HepG2 (cell line): ENCODE results near the gene NEDD8. TPM values are rescaled to one million over a fixed set of nuclear protein-coding genes. Genes with fewer than 3 reads are reported as not detected.

Experiments
- ATAC-seq: fragments of 200-7000 bp; cut with Tn5 transposase; 3 replicates; pipeline ENCODE4 v1.9.1; 2020; ENCODE audit warnings: mild to moderate bottlenecking, moderate library complexity
- BruUV-seq: library from RNA; stranded (reverse); fragments of 400-500 nt; replicated peaks from 2 replicates; lab custom pipeline; 2021; lab: Mats Ljungman, UMichigan
- CTCF ChIA-PET: fragments of 300-600 bp; formaldehyde crosslinking; extraction: SDS; loops from one replicate; lab custom pipeline; 2021; ENCODE audit warnings: low total read pairs, inconsistent platforms, low intra/inter-chr PET ratio; lab: Yijun Ruan, JAX
- POLR2A ChIA-PET: fragments of 350-600 bp; sonication (Branson Sonifier 250); formaldehyde crosslinking; loops from one replicate; lab custom pipeline; 2020; ENCODE audit warnings: antibody characterized with exemption, inconsistent platforms; lab: Yijun Ruan, JAX
- DNase-seq: peaks from one replicate; pipeline ENCODE4 v3.0.0-alpha.2; 2015; ENCODE audit warnings: low spot score
- FAIRE-seq: peaks from 3 replicates; lab custom pipeline; 2011; peaks lifted over from hg19 to GRCh38; lab: Jason Lieb, UNC
- H2AFZ ChIP-seq: one replicate; pipeline ENCODE4 v1.6.1; 2011; ENCODE audit warnings: low read length, inconsistent platforms
- H3K27ac ChIP-seq: fragments of 300-600 bp; 3 replicates; pipeline ENCODE4 v1.8.0; 2011; ENCODE audit warnings: mixed run types, mild to moderate bottlenecking, mixed read lengths, low read length, inconsistent platforms; ENCODE audit not compliant: insufficient read depth; ENCODE audit errors: extremely low read length
- H3K27me3 ChIP-seq, 2 experiments: fragments of 200-600 bp in 1 of 2; 2 replicates in 1 of 2; 3 replicates in 1 of 2; pipeline versions ENCODE4 v1.6.0 to v1.8.0; 2011; ENCODE audit warnings: low read length in 2 of 2, mild to moderate bottlenecking in 2 of 2, moderate library complexity in 2 of 2, inconsistent platforms in 1 of 2; ENCODE audit not compliant: insufficient read depth in 2 of 2, control insufficient read depth in 1 of 2
- H3K36me3 ChIP-seq, 2 experiments: fragments of 200-600 bp in 1 of 2; replicated peaks in 1 of 2; 2 replicates in 1 of 2; 3 replicates in 1 of 2; pipeline versions ENCODE4 v1.5.1 to v1.8.0; 2011; ENCODE audit warnings: low read length in 2 of 2, inconsistent platforms in 1 of 2; ENCODE audit not compliant: insufficient read depth in 2 of 2, control insufficient read depth in 1 of 2
- H3K4me1 ChIP-seq: 2 replicates; pipeline ENCODE4 v1.5.1; 2012; ENCODE audit warnings: low read length, inconsistent platforms; ENCODE audit not compliant: insufficient read depth
- H3K4me2 ChIP-seq: 2 replicates; pipeline ENCODE4 v1.6.0; 2011; ENCODE audit warnings: low read depth, low read length, inconsistent platforms
- H3K4me3 ChIP-seq, 3 experiments: fragments of 200-600 bp in 1 of 3; sonication (generic), shearing (Covaris generic) in 1 of 3; replicated peaks in 1 of 3; 2 replicates each; pipeline ENCODE4 v1.5.1; 2011 to 2016; ENCODE audit warnings: low read length in 3 of 3, inconsistent platforms in 2 of 3, low read depth in 2 of 3, mild to moderate bottlenecking in 2 of 3, control low read depth in 1 of 3, mixed read lengths in 1 of 3; ENCODE audit not compliant: insufficient read depth in 1 of 3
- H3K79me2 ChIP-seq: one replicate; pipeline ENCODE4 v1.6.1; 2011; ENCODE audit warnings: low read length, inconsistent platforms; ENCODE audit not compliant: insufficient read depth
- H3K9ac ChIP-seq: 2 replicates; pipeline ENCODE4 v1.6.0; 2011; ENCODE audit warnings: mild to moderate bottlenecking, low read depth, low read length, inconsistent platforms; ENCODE audit not compliant: insufficient read depth
- H3K9me3 ChIP-seq: 2 replicates; pipeline ENCODE4 v1.5.1; 2012; ENCODE audit warnings: mild to moderate bottlenecking, low read length
- H4K20me1 ChIP-seq: 2 replicates; pipeline ENCODE4 v1.6.0; 2011; ENCODE audit warnings: inconsistent platforms, mild to moderate bottlenecking, low read length, moderate library complexity; ENCODE audit not compliant: insufficient read depth
- CHCHD3 ChIP-seq: sonication (generic); formaldehyde crosslinking; IDR thresholded peaks from 2 replicates; pipeline ENCODE4 v1.8.0; 2022; ENCODE audit warnings: mild to moderate bottlenecking, missing genetic modification reagents, moderate library complexity
- GLI4 ChIP-seq: sonication (generic); formaldehyde crosslinking; IDR thresholded peaks from 2 replicates; pipeline ENCODE4 v1.5.1; 2020; ENCODE audit warnings: missing genetic modification reagents, mild to moderate bottlenecking, moderate library complexity, borderline replicate concordance
- IKZF4 ChIP-seq: sonication (generic); formaldehyde crosslinking; IDR thresholded peaks from 2 replicates; pipeline ENCODE4 v1.5.1; 2020; ENCODE audit warnings: borderline replicate concordance, mild to moderate bottlenecking, low read depth, missing genetic modification reagents; ENCODE audit errors: not compliant biosample characterization
- IRF2 ChIP-seq: IDR thresholded peaks from 2 replicates; pipeline ENCODE4 v1.6.1; 2018; ENCODE audit warnings: missing genetic modification reagents, missing compliant biosample characterization
- ISL2 ChIP-seq: sonication (generic); formaldehyde crosslinking; IDR thresholded peaks from 2 replicates; pipeline ENCODE4 v1.5.0; 2020; ENCODE audit warnings: missing genetic modification reagents
- PAX8 ChIP-seq: sonication (generic); formaldehyde crosslinking; IDR thresholded peaks from 2 replicates; pipeline ENCODE4 v1.8.0; 2022; ENCODE audit warnings: mild to moderate bottlenecking, missing genetic modification reagents, borderline replicate concordance
- SALL2 ChIP-seq: sonication (generic); formaldehyde crosslinking; IDR thresholded peaks from 2 replicates; pipeline ENCODE4 v1.8.1; 2023; ENCODE audit warnings: mild to moderate bottlenecking, missing genetic modification reagents, inconsistent platforms
- TBL1XR1 ChIP-seq: fragments of 150-350 bp; IDR thresholded peaks from 2 replicates; pipeline ENCODE4 v1.6.1; 2014; ENCODE audit warnings: borderline replicate concordance, low read length; ENCODE audit not compliant: partially characterized antibody
- ZBTB21 ChIP-seq: sonication (generic); formaldehyde crosslinking; IDR thresholded peaks from 2 replicates; pipeline ENCODE4 v1.4.0; 2020; ENCODE audit warnings: missing genetic modification reagents
- ZBTB4 ChIP-seq: sonication (generic); formaldehyde crosslinking; IDR thresholded peaks from 2 replicates; pipeline ENCODE4 v1.4.0; 2020; ENCODE audit warnings: missing genetic modification reagents, mild to moderate bottlenecking, borderline replicate concordance
- ZFP91 ChIP-seq: sonication (generic); formaldehyde crosslinking; IDR thresholded peaks from 2 replicates; pipeline ENCODE4 v1.9.0; 2022; ENCODE audit warnings: missing genetic modification reagents, mild to moderate bottlenecking, borderline replicate concordance
- ZNF17 ChIP-seq: sonication (generic); formaldehyde crosslinking; IDR thresholded peaks from 2 replicates; pipeline ENCODE4 v1.5.0; 2020; ENCODE audit warnings: mild to moderate bottlenecking, missing genetic modification reagents
- ZNF20 ChIP-seq: sonication (generic); formaldehyde crosslinking; IDR thresholded peaks from 2 replicates; pipeline ENCODE4 v1.4.0; 2020; ENCODE audit warnings: mild to moderate bottlenecking, moderate library complexity, missing genetic modification reagents
- ZNF275 ChIP-seq: sonication (generic); formaldehyde crosslinking; IDR thresholded peaks from 2 replicates; pipeline ENCODE4 v1.8.0; 2022; ENCODE audit warnings: missing genetic modification reagents, mild to moderate bottlenecking, inconsistent platforms, borderline replicate concordance
- ZNF670 ChIP-seq: sonication (generic); formaldehyde crosslinking; IDR thresholded peaks from 2 replicates; pipeline ENCODE4 v1.8.0; 2022; ENCODE audit warnings: mild to moderate bottlenecking, missing genetic modification reagents, borderline replicate concordance
- ZNF773 ChIP-seq: sonication (generic); formaldehyde crosslinking; IDR thresholded peaks from 2 replicates; pipeline ENCODE4 v1.4.0; 2020; ENCODE audit warnings: missing genetic modification reagents, borderline replicate concordance
- WGBS: methylation state at CpG from one replicate; pipeline ENCODE4 v1.1.6; 2017; ENCODE audit warnings: low lambda C conversion rate; 5-methylcytosine and 5-hydroxymethylcytosine counted together
- in situ Hi-C: cut with HindIII; loops from 2 replicates; pipeline ENCODE4 v1.10.0; 2017; ENCODE audit warnings: low pct_unique_long_range_greater_than_20kb; ENCODE audit not compliant: extremely low pct_ligation_motif_present
- intact Hi-C: fragments of 100-400 bp; cut with micrococcal nuclease; formaldehyde crosslinking; loops from one replicate; pipeline ENCODE4 v1.10.0; 2022; ENCODE audit not compliant: unreplicated experiment
- polyA plus RNA-seq, 8 experiments: library from polyadenylated mRNA; depleted of rRNA in 3 of 8; stranded (reverse) in 7 of 8; unstranded in 1 of 8; fragments of >200 nt; fragmentation: Illumina TruSeq in 4 of 8; extraction: Trizol in 4 of 8; gene quantifications; 2 replicates each; pipeline versions ENCODE4 v1.2.1 to v1.2.3, GENCODE V29; 2011 to 2016; ENCODE audit warnings: low read depth in 4 of 8, missing spikeins in 1 of 8, mixed read lengths in 1 of 8; ENCODE audit not compliant: insufficient read depth in 1 of 8
- total RNA-seq, 5 experiments: library from RNA; depleted of rRNA; stranded (reverse); fragments of >200 nt; fragmentation: Illumina TruSeq; extraction: Trizol; gene quantifications; 2 replicates each; pipeline ENCODE4 v1.2.3, GENCODE V29; 2016; ENCODE audit warnings: low read depth in 1 of 5

Gene NEDD8
- total and polyA plus RNA-seq, 2 of the 13 experiments (the other 11 are each of a cell fraction or from before 2014, with no cell fraction given) = 535 to 713 TPM

- H3K27me3 ChIP-seq = no peaks in the 10 kb centered on the region
- peak; percentile 88 for ATAC-seq
- H3K4me3 ChIP-seq = peak within 1 kb of the TSS; percentile 70 to 92 (median 77)
- peaks cover 60 to 70% of the 10 kb centered on the region in 2 experiments for H3K36me3 ChIP-seq
- H2AFZ ChIP-seq = no peak within 1 kb of the TSS
- H3K4me1 ChIP-seq = peaks cover 42% of the 10 kb centered on the region
- H3K9me3 ChIP-seq = no peaks in the 10 kb centered on the region
- WGBS = 1% methylated on average over 65 of the region's 65 CpGs
- in situ Hi-C loops (no loop called here), intact Hi-C loops (loop anchor here (1.0 to 2.0 kb wide), 5 partner anchors 27 to 74 kb away; partner anchors contain the start of genes DCAF11, GMPR2, IRF9 and NEDD8)
- H3K27ac ChIP-seq = peak within 1 kb of the TSS; percentile 64
- TSS peak; percentile 76 for BruUV-seq
- peaks cover 24% of the 10 kb centered on the region for H3K79me2 ChIP-seq
- peak; percentile 97 for FAIRE-seq
- ChIA-PET CTCF (no interaction called here), POLR2A (interaction anchor here (0.6 to 6.4 kb wide), 40 partner anchors 10 to 1094 kb away, joined by 3 to 65 read pairs (median 6); partner anchors contain the start of genes ACIN1, C14orf119, CARMIL3 and CHMP4A)
- no peaks in the 10 kb centered on the region for H4K20me1 ChIP-seq
- peak within 1 kb of the TSS; percentile 84 for H3K9ac ChIP-seq
- DNase-seq = peak; percentile 100
- H3K4me2 ChIP-seq = peak within 1 kb of the TSS; percentile 96
- TF ChIP-seq ZNF17 (no peak), TBL1XR1 (peak; percentile 96), ZNF20 (CRISPR knock-in tag) (peak; percentile 98), ISL2 (CRISPR knock-in tag) (peak; percentile 96), IRF2 (peak; percentile 100), ZBTB4 (CRISPR knock-in tag) (peak; percentile 99), SALL2 (CRISPR knock-in tag) (peak; percentile 100), ZBTB21 (CRISPR knock-in tag) (peak; percentile 83), GLI4 (CRISPR knock-in tag) (peak; percentile 98; the same call in 1 of the 2 replicates), PAX8 (CRISPR knock-in tag) (0 out of 2 replicates have a peak, but pooled peaks have one; percentile 73), ZNF773 (peak; percentile 93), ZFP91 (no peak), IKZF4 (CRISPR knock-in tag) (peak; percentile 96), CHCHD3 (CRISPR knock-in tag) (peak; percentile 94), ZNF275 (CRISPR knock-in tag) (peak; percentile 100), ZNF670 (CRISPR knock-in tag) (no peak)
These were observed 43.7 kb downstream of the NEDD8 start, which contains the start of gene IPO4 for GRCh38 chr14:24188251-24189058. IPO4 (minus strand) TSS chr14:24188816; CDS start chr14:24188787, 29 bp downstream.
